COR-L47 (cell line): ENCODE measurements around the gene MBL2.

ENCODE experiments used
- DNase-seq: peaks from one replicate; lab custom pipeline; 2025; lab: John Stamatoyannopoulos, UW

Gene MBL2

GRCh38 chr10:52771534-52772445 is 794 bp downstream of the MBL2 start:
- no peak for DNase-seq

GRCh38 chr10:52770904-52771303 is 1.7 kb downstream of the MBL2 start:
- DNase-seq = no peak

- DNase-seq = no peak
Measured at GRCh38 chr10:52769966-52770365, 2.6 kb downstream of the MBL2 start.

- no peak for DNase-seq
Measured at GRCh38 chr10:52768001-52768532, 4.5 kb downstream of the MBL2 start.

- no peak for DNase-seq
Measured at GRCh38 chr10:52762088-52762487, 10.5 kb downstream of the MBL2 start.

- DNase-seq = no peak
Measured at GRCh38 chr10:52759154-52759553, 13.4 kb downstream of the MBL2 start.

- no peak for DNase-seq
Measured at GRCh38 chr10:52758406-52758805, 14.2 kb downstream of the MBL2 start.

- DNase-seq = no peak
Measured at GRCh38 chr10:52757773-52758172, 14.8 kb downstream of the MBL2 start.

GRCh38 chr10:52756966-52757365 is 15.6 kb downstream of the MBL2 start:
- no peak for DNase-seq

- DNase-seq = no peak
Measured at GRCh38 chr10:52756295-52756694, 16.3 kb downstream of the MBL2 start.

- no peak for DNase-seq
Measured at GRCh38 chr10:52755297-52756062, 17.1 kb downstream of the MBL2 start.

GRCh38 chr10:52752801-52753445 is 19.7 kb downstream of the MBL2 start:
- no peak for DNase-seq

GRCh38 chr10:52752261-52752660 is 20.3 kb downstream of the MBL2 start:
- no peak for DNase-seq

- no peak for DNase-seq
Measured at GRCh38 chr10:52751337-52751736, 21.2 kb downstream of the MBL2 start.

GRCh38 chr10:52750629-52751028 is 22.0 kb downstream of the MBL2 start:
- DNase-seq = no peak

GRCh38 chr10:52747694-52748093 is 24.9 kb downstream of the MBL2 start:
- DNase-seq = no peak

- no peak for DNase-seq
Measured at GRCh38 chr10:52746169-52746568, 26.4 kb downstream of the MBL2 start.

- no peak for DNase-seq
Measured at GRCh38 chr10:52744057-52744805, 28.4 kb downstream of the MBL2 start.

GRCh38 chr10:52742731-52743130 is 29.9 kb downstream of the MBL2 start:
- no peak for DNase-seq

GRCh38 chr10:52741851-52742250 is 30.7 kb downstream of the MBL2 start:
- DNase-seq = no peak

GRCh38 chr10:52740913-52741675 is 31.5 kb downstream of the MBL2 start:
- DNase-seq = no peak
